Endodermal cell (in vitro differentiated cells): Measurements from ENCODE around the gene EFTUD2. TPM values are rescaled to one million over a fixed set of nuclear protein-coding genes. Genes with fewer than 3 reads are reported as not detected.

ENCODE experiments used
- DNase-seq: peaks from one replicate; pipeline ENCODE4 v3.0.0-alpha.2; 2017
- H3K27ac ChIP-seq: 2 replicates; pipeline ENCODE4 v1.5.1; 2013; ENCODE audit warnings: mild to moderate bottlenecking, low read depth, low read length, moderate library complexity
- H3K27me3 ChIP-seq: 2 replicates; pipeline ENCODE4 v1.6.1; 2013; ENCODE audit warnings: mild to moderate bottlenecking, low read length, moderate library complexity; ENCODE audit not compliant: insufficient read depth, control insufficient read depth, poor library complexity, severe bottlenecking
- H3K36me3 ChIP-seq: 2 replicates; pipeline ENCODE4 v1.7.0; 2013; ENCODE audit warnings: mild to moderate bottlenecking, low read length, moderate library complexity; ENCODE audit not compliant: control insufficient read depth, insufficient read depth
- H3K4me1 ChIP-seq: one replicate; pipeline ENCODE4 v1.7.0; 2013; ENCODE audit warnings: low read length; ENCODE audit not compliant: control insufficient read depth, insufficient read depth
- H3K4me3 ChIP-seq: 2 replicates; pipeline ENCODE4 v1.5.1; 2013; ENCODE audit warnings: mild to moderate bottlenecking, low read length, moderate library complexity
- H3K9ac ChIP-seq: 2 replicates; pipeline ENCODE4 v1.6.1; 2013; ENCODE audit warnings: mild to moderate bottlenecking, low read length, moderate library complexity; ENCODE audit not compliant: poor library complexity, severe bottlenecking; ENCODE audit errors: extremely low read depth
- H3K9me3 ChIP-seq: 2 replicates; pipeline ENCODE4 v1.6.1; 2013; ENCODE audit warnings: mild to moderate bottlenecking, low read length, moderate library complexity; ENCODE audit not compliant: control insufficient read depth
- H3K27ac Mint-ChIP-seq: 2 replicates; pipeline ENCODE4 v1.8.0; 2020; ENCODE audit warnings: mixed read lengths
- H3K27me3 Mint-ChIP-seq: 2 replicates; pipeline ENCODE4 v1.8.0; 2021; ENCODE audit warnings: mild to moderate bottlenecking, mixed read lengths; ENCODE audit not compliant: insufficient read depth
- H3K36me3 Mint-ChIP-seq: 2 replicates; pipeline ENCODE4 v1.8.0; 2020; ENCODE audit warnings: low read depth, mixed read lengths
- H3K4me1 Mint-ChIP-seq: 2 replicates; pipeline ENCODE4 v1.8.0; 2020; ENCODE audit warnings: mixed read lengths
- H3K4me3 Mint-ChIP-seq: 2 replicates; pipeline ENCODE4 v1.8.0; 2020; ENCODE audit warnings: mild to moderate bottlenecking, moderate library complexity, mixed read lengths
- H3K9me3 Mint-ChIP-seq: 2 replicates; pipeline ENCODE4 v1.8.0; 2020; ENCODE audit warnings: mild to moderate bottlenecking, mixed read lengths
- CTCF ChIP-seq: fragments of 200-600 bp; sonication (generic); conservative IDR thresholded peaks from 2 replicates; pipeline ENCODE4 v1.5.0; 2021; ENCODE audit warnings: antibody characterized with exemption, mild to moderate bottlenecking
- WGBS, 2 experiments: methylation state at CpG; one replicate each; pipeline versions ENCODE4 v1.1.5 to v1.1.7; 2013; ENCODE audit warnings: missing lambda C conversion rate in 2 of 2, mixed read lengths in 1 of 2; ENCODE audit not compliant: insufficient coverage in 1 of 2, insufficient read length in 1 of 2; 5-methylcytosine and 5-hydroxymethylcytosine counted together
- total RNA-seq, 2 donors: library from RNA; stranded (reverse); fragmentation: NEBNext Ultra II Directional in 1 of 2; extraction: Animal tissue kit (Norgen Biotek cat#: 25700) in 1 of 2; gene quantifications; 2 replicates in 1 of 2; 3 replicates in 1 of 2; pipeline ENCODE4 v1.2.1, GENCODE V29; 2021

EFTUD2 gene
- total RNA-seq, 2 donors from 2014 or later = 145 to 171 TPM

DNA sequence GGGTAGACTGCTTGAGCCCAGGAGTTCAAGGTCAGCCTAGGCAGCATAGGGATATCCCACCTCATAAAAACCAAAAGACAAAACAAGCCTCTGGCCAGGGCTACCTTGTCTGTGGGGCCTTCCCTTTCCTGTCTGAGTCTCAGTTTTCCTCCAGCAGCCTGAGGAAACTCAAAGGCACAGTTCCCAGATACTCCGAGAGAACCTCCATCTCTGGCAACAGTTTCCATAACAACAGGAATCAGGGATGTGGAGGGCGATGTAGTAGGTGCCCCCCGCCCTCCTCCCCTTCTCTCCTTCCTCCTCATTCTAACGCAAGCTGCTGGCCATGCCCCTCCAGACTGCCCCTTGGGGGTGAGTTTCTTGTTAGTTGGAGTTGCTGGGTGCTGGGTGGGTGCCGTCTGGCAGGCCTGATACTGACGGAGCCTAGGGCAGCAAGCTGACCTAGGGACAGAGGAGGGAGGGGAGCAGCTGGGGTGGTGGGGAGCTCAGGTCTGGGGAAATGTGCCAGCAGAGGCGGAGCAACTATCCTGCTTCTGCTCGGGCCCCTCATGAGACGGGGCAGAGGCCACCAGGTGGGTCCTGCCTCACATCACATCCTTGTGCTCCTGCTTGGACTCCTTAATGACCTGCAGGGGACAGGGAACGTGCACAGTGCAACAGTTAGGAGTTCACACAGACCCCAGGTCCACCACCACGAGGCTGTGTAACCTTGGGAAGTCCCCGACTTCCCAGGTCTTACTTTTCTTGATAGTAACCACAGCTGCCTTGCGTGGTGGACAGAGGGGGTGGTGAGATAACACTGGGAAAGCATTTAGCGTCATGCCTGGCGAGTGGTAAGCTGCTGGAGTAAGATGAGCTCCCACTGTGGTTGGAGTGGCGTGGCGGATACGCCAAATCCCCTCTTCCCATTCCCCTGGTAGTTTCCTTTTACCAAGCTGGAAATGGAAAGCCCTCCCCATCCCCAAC lies 7.8 kb upstream of the EFTUD2 start:
- H3K27ac ChIP-seq = no peak overlapping the region
- H3K9me3 Mint-ChIP-seq = no peaks in the 10 kb centered on the region
- 89 to 90% methylated on average over 9 to 17 of the region's 18 CpGs for WGBS, 2 experiments
- H3K36me3 Mint-ChIP-seq = peaks cover 2% of the 10 kb centered on the region
- no peak for TF ChIP-seq CTCF
- no peaks in the 10 kb centered on the region for H3K4me1 Mint-ChIP-seq
- H3K27me3 ChIP-seq = peaks cover 7% of the 10 kb centered on the region
- H3K27me3 Mint-ChIP-seq = peaks cover 25% of the 10 kb centered on the region
- no peaks in the 10 kb centered on the region for H3K9me3 ChIP-seq
- no peak overlapping the region for H3K4me3 Mint-ChIP-seq
- H3K4me3 ChIP-seq = no peak overlapping the region
- H3K9ac ChIP-seq = no peak overlapping the region
- no peak overlapping the region for H3K27ac Mint-ChIP-seq
- H3K36me3 ChIP-seq = no peaks in the 10 kb centered on the region
- no peak for DNase-seq
- H3K4me1 ChIP-seq = no peaks in the 10 kb centered on the region

DNA sequence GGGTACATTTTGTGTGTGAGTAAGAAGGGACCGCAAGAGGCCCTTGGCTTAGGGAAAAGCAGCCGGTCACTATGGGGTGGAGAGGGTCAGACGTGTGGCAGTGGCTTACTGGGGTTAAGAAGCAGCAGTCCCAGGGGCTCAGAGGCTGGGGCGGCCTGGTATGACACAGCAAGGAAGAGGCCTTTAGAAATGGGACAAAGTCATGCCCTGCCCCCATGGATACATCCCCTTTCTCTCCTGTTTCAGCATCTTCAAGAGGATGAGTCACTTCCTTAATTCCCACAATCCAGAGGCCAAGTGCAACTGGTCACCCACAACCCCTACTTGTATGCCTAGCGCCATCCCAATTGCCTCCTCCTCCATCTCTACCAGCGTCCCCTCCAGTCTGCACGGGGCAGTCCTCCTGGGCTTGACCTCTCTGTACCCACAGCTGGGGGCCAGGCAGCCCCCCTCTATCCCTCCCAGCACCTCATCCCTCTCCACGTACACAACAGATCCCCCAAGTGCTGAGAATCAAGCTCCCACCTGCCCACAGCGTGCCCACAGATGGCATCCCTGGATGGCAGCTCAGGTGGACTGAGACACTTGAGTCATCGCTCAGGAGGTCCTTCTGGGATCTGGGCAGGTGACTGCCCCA lies 6.9 kb upstream of the EFTUD2 start:
- H3K36me3 Mint-ChIP-seq = peaks cover 6% of the 10 kb centered on the region
- Histone ChIP-seq H3K4me3 (no peak overlapping the region), H3K9ac (no peak overlapping the region), H3K4me1 (no peaks in the 10 kb centered on the region), H3K27ac (no peak overlapping the region), H3K36me3 (no peaks in the 10 kb centered on the region), H3K9me3 (no peaks in the 10 kb centered on the region), H3K27me3 (no peaks in the 10 kb centered on the region)
- peaks cover 17% of the 10 kb centered on the region for H3K27me3 Mint-ChIP-seq
- H3K27ac Mint-ChIP-seq = no peak overlapping the region
- TF ChIP-seq CTCF = no peak
- 73 to 96% methylated on average over 4 to 10 of the region's 10 CpGs for WGBS, 2 experiments
- no peak overlapping the region for H3K4me3 Mint-ChIP-seq
- no peaks in the 10 kb centered on the region for H3K4me1 Mint-ChIP-seq
- peak; percentile 67 for DNase-seq
- H3K9me3 Mint-ChIP-seq = no peaks in the 10 kb centered on the region

DNA sequence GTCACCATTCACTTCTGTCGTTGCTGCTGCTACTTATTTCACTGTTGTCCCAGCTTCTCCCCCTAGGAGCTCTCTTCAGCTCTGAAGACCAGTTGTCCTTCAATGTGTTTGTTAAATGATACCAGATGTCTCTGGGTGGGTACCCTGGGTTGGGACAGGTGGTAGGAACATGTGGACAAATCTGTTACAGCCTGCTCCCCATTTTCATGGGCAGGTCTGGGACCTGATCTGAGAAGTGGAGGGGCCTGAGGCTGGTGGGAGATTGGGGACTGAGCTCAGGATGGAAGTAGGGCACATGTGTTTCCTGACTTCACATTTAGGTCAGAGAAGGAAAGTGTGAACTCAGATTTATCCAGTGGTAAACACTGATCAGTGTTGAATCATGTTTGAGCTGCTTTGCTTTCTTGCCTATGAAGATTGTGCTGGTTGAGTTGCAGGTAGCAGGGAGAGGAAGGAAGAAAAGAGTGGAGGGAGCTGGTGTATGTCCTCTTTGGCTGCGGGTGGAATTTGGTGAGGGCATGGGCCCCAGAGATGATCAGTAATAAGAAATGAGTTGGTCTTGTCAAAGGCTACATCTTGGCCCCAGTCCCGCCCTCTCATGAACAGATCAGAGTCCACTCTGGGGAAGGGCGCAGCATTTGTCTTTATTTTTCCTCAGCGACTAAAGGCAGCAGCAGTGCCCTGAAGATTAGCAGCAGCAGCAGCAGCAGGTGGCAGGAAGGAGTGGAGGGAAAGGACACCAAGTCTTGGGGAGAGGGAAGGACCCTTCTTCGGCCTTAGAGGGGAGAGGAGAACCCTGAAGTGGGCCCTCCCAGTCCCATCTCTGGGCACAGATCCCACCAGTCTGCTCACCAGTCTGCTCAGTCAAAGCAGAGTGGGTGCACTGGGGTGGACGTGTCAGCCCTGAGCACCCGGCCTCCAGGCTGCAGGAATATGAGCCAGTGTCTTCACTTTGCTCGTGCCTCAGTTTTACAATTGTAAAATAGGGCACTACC lies 6.1 kb upstream of the EFTUD2 start:
- no peaks in the 10 kb centered on the region for H3K27me3 ChIP-seq
- no peaks in the 10 kb centered on the region for H3K9me3 Mint-ChIP-seq
- H3K9ac ChIP-seq = no peak overlapping the region
- no peak overlapping the region for H3K27ac Mint-ChIP-seq
- 84 to 85% methylated on average over 4 to 9 of the region's 9 CpGs for WGBS, 2 experiments
- DNase-seq = no peak
- H3K4me3 ChIP-seq = no peak overlapping the region
- H3K27ac ChIP-seq = no peak overlapping the region
- no peaks in the 10 kb centered on the region for H3K4me1 Mint-ChIP-seq
- H3K4me3 Mint-ChIP-seq = no peak overlapping the region
- H3K36me3 Mint-ChIP-seq = peaks cover 6% of the 10 kb centered on the region
- H3K4me1 ChIP-seq = no peaks in the 10 kb centered on the region
- H3K27me3 Mint-ChIP-seq = peaks cover 11% of the 10 kb centered on the region
- H3K9me3 ChIP-seq = no peaks in the 10 kb centered on the region
- no peaks in the 10 kb centered on the region for H3K36me3 ChIP-seq
- TF ChIP-seq CTCF = no peak
